NT2/D1 (cell line): ENCODE results near the gene GNAZ.

Source experiments
- DNase-seq: peaks from one replicate; pipeline ENCODE4 v3.0.0-alpha.2; 2011; ENCODE audit warnings: low read depth, low spot score
- H3K27me3 ChIP-seq: 2 replicates; pipeline ENCODE4 v1.6.0; 2011; ENCODE audit warnings: mild to moderate bottlenecking; ENCODE audit not compliant: insufficient read length, insufficient read depth
- H3K36me3 ChIP-seq: 2 replicates; pipeline ENCODE4 v1.6.1; 2011; ENCODE audit warnings: mild to moderate bottlenecking, low read length, mixed read lengths; ENCODE audit not compliant: insufficient read depth, insufficient read length
- H3K4me1 ChIP-seq: 2 replicates; pipeline ENCODE4 v1.5.1; 2011; ENCODE audit not compliant: insufficient read depth, insufficient read length
- H3K4me3 ChIP-seq: 2 replicates; pipeline ENCODE4 v1.5.1; 2011; ENCODE audit warnings: low read depth; ENCODE audit not compliant: insufficient read length
- H3K9ac ChIP-seq: 2 replicates; pipeline ENCODE4 v1.6.0; 2011; ENCODE audit warnings: low read depth; ENCODE audit not compliant: insufficient read length
- H3K9me3 ChIP-seq: 2 replicates; pipeline ENCODE4 v1.5.1; 2011; ENCODE audit warnings: mild to moderate bottlenecking, low read length; ENCODE audit not compliant: insufficient read depth
- SUZ12 ChIP-seq: IDR thresholded peaks from 2 replicates; pipeline ENCODE4 v1.6.1; 2011; ENCODE audit not compliant: insufficient read length, insufficient read depth; ENCODE audit errors: extremely low read depth
- YY1 ChIP-seq: IDR thresholded peaks from 2 replicates; pipeline ENCODE4 v1.6.1; 2011; ENCODE audit not compliant: insufficient read length, insufficient read depth
- ZNF274 ChIP-seq: IDR thresholded peaks from 2 replicates; pipeline ENCODE4 v1.6.1; 2011; ENCODE audit warnings: mild to moderate bottlenecking, low read depth, low read length

GNAZ gene

GRCh38 chr22:23157560-23158515, 87.5 kb downstream of the GNAZ start:
- H3K4me1 ChIP-seq, result peaks cover 14% of the 10 kb centered on the region
- TF ChIP-seq ZNF274 (no peak), SUZ12 (no peak), YY1 (no peak)
- no peak overlapping the region for H3K4me3 ChIP-seq
- no peak overlapping the region for H3K9ac ChIP-seq
- no peaks in the 10 kb centered on the region for H3K9me3 ChIP-seq
- H3K27me3 ChIP-seq, result no peaks in the 10 kb centered on the region
- H3K36me3 ChIP-seq, result no peaks in the 10 kb centered on the region
- no peak for DNase-seq

GRCh38 chr22:23158516-23159290, 88.4 kb downstream of the GNAZ start:
- H3K9ac ChIP-seq, result no peak overlapping the region

GRCh38 chr22:23159291-23159630, 88.9 kb downstream of the GNAZ start:
- no peak overlapping the region for H3K4me3 ChIP-seq
- no peaks in the 10 kb centered on the region for H3K36me3 ChIP-seq
- no peak for DNase-seq
- no peaks in the 10 kb centered on the region for H3K27me3 ChIP-seq
- H3K9me3 ChIP-seq, result no peaks in the 10 kb centered on the region
- peaks cover 12% of the 10 kb centered on the region for H3K4me1 ChIP-seq
- H3K9ac ChIP-seq, result no peak overlapping the region
- no peak for TF ChIP-seq SUZ12
- no peak for TF ChIP-seq YY1
- no peak for TF ChIP-seq ZNF274

More at GRCh38 chr22:23158516-23159290, 88.4 kb downstream of the GNAZ start:
- no peak for DNase-seq
- Histone ChIP-seq H3K36me3 (no peaks in the 10 kb centered on the region), H3K9me3 (no peaks in the 10 kb centered on the region), H3K27me3 (no peaks in the 10 kb centered on the region), H3K4me1 (peaks cover 14% of the 10 kb centered on the region), H3K4me3 (no peak overlapping the region)
- no peak for TF ChIP-seq YY1
- no peak for TF ChIP-seq SUZ12
- TF ChIP-seq ZNF274, result no peak

GRCh38 chr22:23161029-23161428, 90.7 kb downstream of the GNAZ start:
- H3K27me3 ChIP-seq, result no peaks in the 10 kb centered on the region
- DNase-seq, result no peak
- no peak overlapping the region for H3K4me3 ChIP-seq
- H3K36me3 ChIP-seq, result no peaks in the 10 kb centered on the region
- H3K9ac ChIP-seq, result no peak overlapping the region
- H3K4me1 ChIP-seq, result peaks cover 10% of the 10 kb centered on the region
- H3K9me3 ChIP-seq, result no peaks in the 10 kb centered on the region
- TF ChIP-seq ZNF274 (no peak), YY1 (no peak), SUZ12 (no peak)

- no peak for DNase-seq
- no peaks in the 10 kb centered on the region for H3K27me3 ChIP-seq
- no peak overlapping the region for H3K9ac ChIP-seq
- peaks cover 14% of the 10 kb centered on the region for H3K4me1 ChIP-seq
- no peaks in the 10 kb centered on the region for H3K9me3 ChIP-seq
- TF ChIP-seq YY1 (no peak), SUZ12 (no peak), ZNF274 (no peak)
- H3K36me3 ChIP-seq, result no peaks in the 10 kb centered on the region
- H3K4me3 ChIP-seq, result no peak overlapping the region
Measured at GRCh38 chr22:23161574-23161973, 91.3 kb downstream of the GNAZ start.

- no peaks in the 10 kb centered on the region for H3K27me3 ChIP-seq
- no peak for TF ChIP-seq ZNF274
- no peak for TF ChIP-seq YY1
- TF ChIP-seq SUZ12, result no peak
- no peaks in the 10 kb centered on the region for H3K36me3 ChIP-seq
- H3K4me3 ChIP-seq, result no peak overlapping the region
- no peak for DNase-seq
- peaks cover 15% of the 10 kb centered on the region for H3K4me1 ChIP-seq
- no peaks in the 10 kb centered on the region for H3K9me3 ChIP-seq
- H3K9ac ChIP-seq, result no peak overlapping the region
Measured at GRCh38 chr22:23163665-23164064, 93.3 kb downstream of the GNAZ start.

- DNase-seq, result no peak
- H3K4me3 ChIP-seq, result no peak overlapping the region
- no peak overlapping the region for H3K9ac ChIP-seq
- no peaks in the 10 kb centered on the region for H3K9me3 ChIP-seq
- no peaks in the 10 kb centered on the region for H3K36me3 ChIP-seq
- no peaks in the 10 kb centered on the region for H3K27me3 ChIP-seq
- peaks cover 13% of the 10 kb centered on the region for H3K4me1 ChIP-seq
- TF ChIP-seq YY1 (no peak), ZNF274 (no peak)
Measured at GRCh38 chr22:23164091-23164490, 93.8 kb downstream of the GNAZ start.
